22Rv1 (cell line): ENCODE data around the gene RNF187.

Experiments used
- CTCF ChIP-seq: fragments of 450-650 bp; IDR thresholded peaks from 2 replicates; pipeline ENCODE4 v1.5.1; 2017; ENCODE audit warnings: mild to moderate bottlenecking
- ZFX ChIP-seq: fragments of 450-650 bp; IDR thresholded peaks from 2 replicates; pipeline ENCODE4 v1.6.1; 2017; ENCODE audit warnings: antibody characterized with exemption, borderline replicate concordance

GRCh38 chr1:228497817-228498216, 10.6 kb downstream of the RNF187 start:
- TF ChIP-seq CTCF (no peak), ZFX (no peak)
